GM23338 (cell line): Measurements from ENCODE around the gene RAB3IL1. TPM values are rescaled to one million over a fixed set of nuclear protein-coding genes. Genes with fewer than 3 reads are reported as not detected.

ENCODE experiments used
- ATAC-seq: fragments of 200-7000 bp; cut with Tn5 transposase; 3 replicates; pipeline ENCODE4 v1.9.1; 2020
- DNase-seq: peaks from one replicate; pipeline ENCODE4 v3.0.0-alpha.2; 2015; ENCODE audit warnings: low spot score
- H2AFZ ChIP-seq: fragments of 200-600 bp; sonication (generic); 2 replicates; pipeline ENCODE4 v1.8.0; 2016; ENCODE audit warnings: antibody characterized with exemption, mild to moderate bottlenecking, moderate library complexity
- H3F3A ChIP-seq: fragments of 200-600 bp; sonication (generic); replicated peaks from 2 replicates; pipeline ENCODE4 v1.8.0; 2017; ENCODE audit warnings: antibody characterized with exemption, mixed run types, low read depth
- H3K27ac ChIP-seq: fragments of 200-600 bp; sonication (generic); 2 replicates; pipeline ENCODE4 v1.6.1; 2016; ENCODE audit warnings: low read depth
- H3K27me3 ChIP-seq: fragments of 200-600 bp; sonication (generic); 2 replicates; pipeline ENCODE4 v1.8.0; 2016; ENCODE audit warnings: mild to moderate bottlenecking, mixed run types, moderate library complexity; ENCODE audit not compliant: insufficient read depth
- H3K36me3 ChIP-seq: fragments of 200-600 bp; sonication (generic); 2 replicates; pipeline ENCODE4 v1.8.0; 2016; ENCODE audit warnings: mild to moderate bottlenecking; ENCODE audit not compliant: insufficient read depth
- H3K4me1 ChIP-seq: fragments of 200-600 bp; sonication (generic); 2 replicates; pipeline ENCODE4 v1.8.0; 2016; ENCODE audit warnings: mild to moderate bottlenecking, moderate library complexity; ENCODE audit not compliant: insufficient read depth
- H3K4me2 ChIP-seq: fragments of 200-600 bp; sonication (generic); 2 replicates; pipeline ENCODE4 v1.7.1; 2017; ENCODE audit warnings: mixed run types
- H3K4me3 ChIP-seq: fragments of 200-600 bp; sonication (generic); 2 replicates; pipeline ENCODE4 v1.6.1; 2016; ENCODE audit warnings: mixed run types
- H3K79me2 ChIP-seq: fragments of 200-600 bp; sonication (generic); replicated peaks from 2 replicates; pipeline ENCODE4 v1.8.0; 2017; ENCODE audit warnings: mild to moderate bottlenecking; ENCODE audit not compliant: insufficient read depth
- H3K9me2 ChIP-seq: fragments of 200-600 bp; sonication (generic); 2 replicates; pipeline ENCODE4 v1.8.0; 2017; ENCODE audit not compliant: insufficient read depth
- H4K20me1 ChIP-seq: fragments of 200-600 bp; sonication (generic); replicated peaks from 2 replicates; pipeline ENCODE4 v1.8.0; 2017; ENCODE audit warnings: mild to moderate bottlenecking; ENCODE audit not compliant: insufficient read depth
- H3K27ac Mint-ChIP-seq: 2 replicates; pipeline ENCODE4 v1.8.0; 2020; ENCODE audit warnings: inconsistent platforms, mild to moderate bottlenecking, moderate library complexity, mixed read lengths
- H3K27me3 Mint-ChIP-seq: 3 replicates; pipeline ENCODE4 v1.8.0; 2022; ENCODE audit warnings: low read depth, mild to moderate bottlenecking, moderate library complexity, mixed read lengths, inconsistent platforms; ENCODE audit not compliant: insufficient read depth, poor library complexity
- H3K36me3 Mint-ChIP-seq: 3 replicates; pipeline ENCODE4 v1.8.0; 2021; ENCODE audit warnings: low read depth, mild to moderate bottlenecking, inconsistent platforms, moderate library complexity, mixed read lengths
- H3K4me1 Mint-ChIP-seq: 3 replicates; pipeline ENCODE4 v1.8.0; 2020; ENCODE audit warnings: mild to moderate bottlenecking, inconsistent platforms, mixed read lengths
- H3K4me3 Mint-ChIP-seq: 3 replicates; pipeline ENCODE4 v1.8.0; 2021; ENCODE audit warnings: moderate library complexity, mild to moderate bottlenecking, inconsistent platforms, mixed read lengths
- H3K9me3 Mint-ChIP-seq: 3 replicates; pipeline ENCODE4 v1.8.0; 2020; ENCODE audit warnings: moderate library complexity, mild to moderate bottlenecking, inconsistent platforms, mixed read lengths
- CREB1 ChIP-seq: fragments of 250-450 bp; sonication (Bioruptor Pico); IDR thresholded peaks from 2 replicates; pipeline ENCODE4 v1.5.0; 2020; ENCODE audit warnings: low read depth, mild to moderate bottlenecking, moderate library complexity
- EZH2 ChIP-seq: fragments of 200-600 bp; sonication (generic); IDR thresholded peaks from one replicate; pipeline ENCODE4 v1.8.0; 2017; ENCODE audit warnings: antibody characterized with exemption, mild to moderate bottlenecking, low read depth; ENCODE audit not compliant: unreplicated experiment
- EZH2phosphoT487 ChIP-seq: fragments of 200-600 bp; sonication (generic); IDR thresholded peaks from one replicate; pipeline ENCODE4 v1.8.1; 2018; ENCODE audit warnings: antibody characterized with exemption; ENCODE audit not compliant: unreplicated experiment
- JUNB ChIP-seq: IDR thresholded peaks from one replicate; pipeline ENCODE4 v1.6.1; 2016; ENCODE audit warnings: antibody characterized with exemption; ENCODE audit not compliant: unreplicated experiment
- NANOG ChIP-seq: IDR thresholded peaks from 2 replicates; pipeline ENCODE4 v1.6.1; 2016; ENCODE audit warnings: antibody characterized with exemption, borderline replicate concordance
- POLR2AphosphoS5 ChIP-seq: IDR thresholded peaks from 2 replicates; pipeline ENCODE4 v1.6.1; 2016; ENCODE audit warnings: antibody characterized with exemption, low read depth
- STAT1 ChIP-seq: IDR thresholded peaks from one replicate; pipeline ENCODE4 v1.6.1; 2016; ENCODE audit warnings: antibody characterized with exemption; ENCODE audit not compliant: unreplicated experiment
- ZNF114 ChIP-seq: fragments of 250-450 bp; sonication (Bioruptor Pico); IDR thresholded peaks from 2 replicates; pipeline ENCODE4 v1.5.0; 2020; ENCODE audit warnings: mild to moderate bottlenecking, moderate library complexity
- ZNF331 ChIP-seq: fragments of 250-450 bp; sonication (Bioruptor Pico); IDR thresholded peaks from 2 replicates; pipeline ENCODE4 v1.5.0; 2020; ENCODE audit warnings: low read depth, mild to moderate bottlenecking, moderate library complexity
- polyA plus RNA-seq: library from polyadenylated mRNA; unstranded; fragments of >200 nt; fragmentation: Nextera tagmentation; extraction: Ambion mirVana; gene quantifications from 2 replicates; pipeline ENCODE4 v1.2.1, GENCODE V29; 2016
- total RNA-seq: library from RNA; depleted of rRNA; stranded (reverse); fragments of >200 nt; shearing (Covaris generic); gene quantifications from 2 replicates; pipeline ENCODE4 v1.2.3, GENCODE V29; 2014
- TF ChIP-seq, protein P1 (sequence below), 2 experiments: fragments of 200-600 bp in 1 of 2; sonication (generic) in 1 of 2; conservative IDR thresholded peaks; 2 replicates each; pipeline versions ENCODE4 v1.5.1 to v1.6.1; 2016 to 2017; ENCODE audit warnings: antibody characterized with exemption in 2 of 2, low read depth in 2 of 2, mild to moderate bottlenecking in 2 of 2, moderate library complexity in 1 of 2
- TF ChIP-seq, protein P2 (sequence below): IDR thresholded peaks from one replicate; pipeline ENCODE4 v1.6.1; 2018; ENCODE audit warnings: antibody characterized with exemption; ENCODE audit not compliant: unreplicated experiment
- TF ChIP-seq, protein P3 (sequence below): fragments of 250-450 bp; sonication (Bioruptor Pico); IDR thresholded peaks from 2 replicates; pipeline ENCODE4 v1.5.0; 2020; ENCODE audit warnings: mild to moderate bottlenecking, moderate library complexity
- TF ChIP-seq, protein P4 (sequence below): IDR thresholded peaks from 2 replicates; pipeline ENCODE4 v1.6.1; 2016; ENCODE audit warnings: antibody characterized with exemption

RAB3IL1 gene
- total and polyA plus RNA-seq, 2 experiments from 2014 or later = 2.7 to 3.4 TPM

DNA sequence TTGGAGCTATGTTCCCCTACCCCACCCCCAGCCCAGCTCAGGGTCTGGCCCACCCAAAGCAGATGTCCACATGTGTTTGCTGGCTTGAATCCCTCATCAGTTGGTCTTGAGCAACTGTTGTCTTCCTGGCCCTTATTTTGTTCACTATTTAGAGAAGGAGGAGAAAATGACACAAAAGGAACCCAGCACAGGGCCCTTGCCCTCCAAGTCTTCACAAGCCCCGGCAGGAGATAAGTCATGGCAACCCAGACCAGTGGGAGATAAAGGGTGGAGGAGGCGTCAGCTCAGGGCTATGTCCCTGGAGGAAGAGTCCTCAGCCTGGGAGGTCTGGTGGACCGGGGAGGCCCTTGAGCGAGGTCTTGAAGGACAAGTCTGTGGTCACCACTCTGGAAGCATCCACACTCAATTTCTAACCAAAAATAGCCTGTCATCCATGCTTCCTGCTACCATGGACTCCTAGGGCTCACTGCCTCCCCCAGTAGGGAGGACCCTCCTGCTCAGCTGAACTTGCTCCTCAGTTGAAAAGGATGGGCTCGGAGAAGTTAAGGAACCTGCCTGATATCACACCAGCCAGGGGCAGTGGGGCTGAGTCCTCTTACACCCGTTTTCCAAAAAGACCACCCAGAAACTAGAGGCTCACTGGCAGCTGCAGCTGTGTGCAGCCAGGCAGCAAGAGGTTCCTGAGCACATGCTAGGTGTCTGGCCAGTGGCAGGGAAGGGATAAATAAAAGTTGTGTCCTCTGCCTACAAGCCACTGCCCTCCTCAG lies 1.8 kb upstream of the RAB3IL1 start:
- TF ChIP-seq, protein P1, sequence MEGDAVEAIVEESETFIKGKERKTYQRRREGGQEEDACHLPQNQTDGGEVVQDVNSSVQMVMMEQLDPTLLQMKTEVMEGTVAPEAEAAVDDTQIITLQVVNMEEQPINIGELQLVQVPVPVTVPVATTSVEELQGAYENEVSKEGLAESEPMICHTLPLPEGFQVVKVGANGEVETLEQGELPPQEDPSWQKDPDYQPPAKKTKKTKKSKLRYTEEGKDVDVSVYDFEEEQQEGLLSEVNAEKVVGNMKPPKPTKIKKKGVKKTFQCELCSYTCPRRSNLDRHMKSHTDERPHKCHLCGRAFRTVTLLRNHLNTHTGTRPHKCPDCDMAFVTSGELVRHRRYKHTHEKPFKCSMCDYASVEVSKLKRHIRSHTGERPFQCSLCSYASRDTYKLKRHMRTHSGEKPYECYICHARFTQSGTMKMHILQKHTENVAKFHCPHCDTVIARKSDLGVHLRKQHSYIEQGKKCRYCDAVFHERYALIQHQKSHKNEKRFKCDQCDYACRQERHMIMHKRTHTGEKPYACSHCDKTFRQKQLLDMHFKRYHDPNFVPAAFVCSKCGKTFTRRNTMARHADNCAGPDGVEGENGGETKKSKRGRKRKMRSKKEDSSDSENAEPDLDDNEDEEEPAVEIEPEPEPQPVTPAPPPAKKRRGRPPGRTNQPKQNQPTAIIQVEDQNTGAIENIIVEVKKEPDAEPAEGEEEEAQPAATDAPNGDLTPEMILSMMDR (conservative IDR thresholded peaks at IDR 0.05; ENCODE audit: low read depth in 2 of 2) = no peak
- TF ChIP-seq JUNB = no peak
- no peak for TF ChIP-seq NANOG
- TF ChIP-seq, protein P2, sequence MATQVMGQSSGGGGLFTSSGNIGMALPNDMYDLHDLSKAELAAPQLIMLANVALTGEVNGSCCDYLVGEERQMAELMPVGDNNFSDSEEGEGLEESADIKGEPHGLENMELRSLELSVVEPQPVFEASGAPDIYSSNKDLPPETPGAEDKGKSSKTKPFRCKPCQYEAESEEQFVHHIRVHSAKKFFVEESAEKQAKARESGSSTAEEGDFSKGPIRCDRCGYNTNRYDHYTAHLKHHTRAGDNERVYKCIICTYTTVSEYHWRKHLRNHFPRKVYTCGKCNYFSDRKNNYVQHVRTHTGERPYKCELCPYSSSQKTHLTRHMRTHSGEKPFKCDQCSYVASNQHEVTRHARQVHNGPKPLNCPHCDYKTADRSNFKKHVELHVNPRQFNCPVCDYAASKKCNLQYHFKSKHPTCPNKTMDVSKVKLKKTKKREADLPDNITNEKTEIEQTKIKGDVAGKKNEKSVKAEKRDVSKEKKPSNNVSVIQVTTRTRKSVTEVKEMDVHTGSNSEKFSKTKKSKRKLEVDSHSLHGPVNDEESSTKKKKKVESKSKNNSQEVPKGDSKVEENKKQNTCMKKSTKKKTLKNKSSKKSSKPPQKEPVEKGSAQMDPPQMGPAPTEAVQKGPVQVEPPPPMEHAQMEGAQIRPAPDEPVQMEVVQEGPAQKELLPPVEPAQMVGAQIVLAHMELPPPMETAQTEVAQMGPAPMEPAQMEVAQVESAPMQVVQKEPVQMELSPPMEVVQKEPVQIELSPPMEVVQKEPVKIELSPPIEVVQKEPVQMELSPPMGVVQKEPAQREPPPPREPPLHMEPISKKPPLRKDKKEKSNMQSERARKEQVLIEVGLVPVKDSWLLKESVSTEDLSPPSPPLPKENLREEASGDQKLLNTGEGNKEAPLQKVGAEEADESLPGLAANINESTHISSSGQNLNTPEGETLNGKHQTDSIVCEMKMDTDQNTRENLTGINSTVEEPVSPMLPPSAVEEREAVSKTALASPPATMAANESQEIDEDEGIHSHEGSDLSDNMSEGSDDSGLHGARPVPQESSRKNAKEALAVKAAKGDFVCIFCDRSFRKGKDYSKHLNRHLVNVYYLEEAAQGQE = no peak
- TF ChIP-seq, protein P3, sequence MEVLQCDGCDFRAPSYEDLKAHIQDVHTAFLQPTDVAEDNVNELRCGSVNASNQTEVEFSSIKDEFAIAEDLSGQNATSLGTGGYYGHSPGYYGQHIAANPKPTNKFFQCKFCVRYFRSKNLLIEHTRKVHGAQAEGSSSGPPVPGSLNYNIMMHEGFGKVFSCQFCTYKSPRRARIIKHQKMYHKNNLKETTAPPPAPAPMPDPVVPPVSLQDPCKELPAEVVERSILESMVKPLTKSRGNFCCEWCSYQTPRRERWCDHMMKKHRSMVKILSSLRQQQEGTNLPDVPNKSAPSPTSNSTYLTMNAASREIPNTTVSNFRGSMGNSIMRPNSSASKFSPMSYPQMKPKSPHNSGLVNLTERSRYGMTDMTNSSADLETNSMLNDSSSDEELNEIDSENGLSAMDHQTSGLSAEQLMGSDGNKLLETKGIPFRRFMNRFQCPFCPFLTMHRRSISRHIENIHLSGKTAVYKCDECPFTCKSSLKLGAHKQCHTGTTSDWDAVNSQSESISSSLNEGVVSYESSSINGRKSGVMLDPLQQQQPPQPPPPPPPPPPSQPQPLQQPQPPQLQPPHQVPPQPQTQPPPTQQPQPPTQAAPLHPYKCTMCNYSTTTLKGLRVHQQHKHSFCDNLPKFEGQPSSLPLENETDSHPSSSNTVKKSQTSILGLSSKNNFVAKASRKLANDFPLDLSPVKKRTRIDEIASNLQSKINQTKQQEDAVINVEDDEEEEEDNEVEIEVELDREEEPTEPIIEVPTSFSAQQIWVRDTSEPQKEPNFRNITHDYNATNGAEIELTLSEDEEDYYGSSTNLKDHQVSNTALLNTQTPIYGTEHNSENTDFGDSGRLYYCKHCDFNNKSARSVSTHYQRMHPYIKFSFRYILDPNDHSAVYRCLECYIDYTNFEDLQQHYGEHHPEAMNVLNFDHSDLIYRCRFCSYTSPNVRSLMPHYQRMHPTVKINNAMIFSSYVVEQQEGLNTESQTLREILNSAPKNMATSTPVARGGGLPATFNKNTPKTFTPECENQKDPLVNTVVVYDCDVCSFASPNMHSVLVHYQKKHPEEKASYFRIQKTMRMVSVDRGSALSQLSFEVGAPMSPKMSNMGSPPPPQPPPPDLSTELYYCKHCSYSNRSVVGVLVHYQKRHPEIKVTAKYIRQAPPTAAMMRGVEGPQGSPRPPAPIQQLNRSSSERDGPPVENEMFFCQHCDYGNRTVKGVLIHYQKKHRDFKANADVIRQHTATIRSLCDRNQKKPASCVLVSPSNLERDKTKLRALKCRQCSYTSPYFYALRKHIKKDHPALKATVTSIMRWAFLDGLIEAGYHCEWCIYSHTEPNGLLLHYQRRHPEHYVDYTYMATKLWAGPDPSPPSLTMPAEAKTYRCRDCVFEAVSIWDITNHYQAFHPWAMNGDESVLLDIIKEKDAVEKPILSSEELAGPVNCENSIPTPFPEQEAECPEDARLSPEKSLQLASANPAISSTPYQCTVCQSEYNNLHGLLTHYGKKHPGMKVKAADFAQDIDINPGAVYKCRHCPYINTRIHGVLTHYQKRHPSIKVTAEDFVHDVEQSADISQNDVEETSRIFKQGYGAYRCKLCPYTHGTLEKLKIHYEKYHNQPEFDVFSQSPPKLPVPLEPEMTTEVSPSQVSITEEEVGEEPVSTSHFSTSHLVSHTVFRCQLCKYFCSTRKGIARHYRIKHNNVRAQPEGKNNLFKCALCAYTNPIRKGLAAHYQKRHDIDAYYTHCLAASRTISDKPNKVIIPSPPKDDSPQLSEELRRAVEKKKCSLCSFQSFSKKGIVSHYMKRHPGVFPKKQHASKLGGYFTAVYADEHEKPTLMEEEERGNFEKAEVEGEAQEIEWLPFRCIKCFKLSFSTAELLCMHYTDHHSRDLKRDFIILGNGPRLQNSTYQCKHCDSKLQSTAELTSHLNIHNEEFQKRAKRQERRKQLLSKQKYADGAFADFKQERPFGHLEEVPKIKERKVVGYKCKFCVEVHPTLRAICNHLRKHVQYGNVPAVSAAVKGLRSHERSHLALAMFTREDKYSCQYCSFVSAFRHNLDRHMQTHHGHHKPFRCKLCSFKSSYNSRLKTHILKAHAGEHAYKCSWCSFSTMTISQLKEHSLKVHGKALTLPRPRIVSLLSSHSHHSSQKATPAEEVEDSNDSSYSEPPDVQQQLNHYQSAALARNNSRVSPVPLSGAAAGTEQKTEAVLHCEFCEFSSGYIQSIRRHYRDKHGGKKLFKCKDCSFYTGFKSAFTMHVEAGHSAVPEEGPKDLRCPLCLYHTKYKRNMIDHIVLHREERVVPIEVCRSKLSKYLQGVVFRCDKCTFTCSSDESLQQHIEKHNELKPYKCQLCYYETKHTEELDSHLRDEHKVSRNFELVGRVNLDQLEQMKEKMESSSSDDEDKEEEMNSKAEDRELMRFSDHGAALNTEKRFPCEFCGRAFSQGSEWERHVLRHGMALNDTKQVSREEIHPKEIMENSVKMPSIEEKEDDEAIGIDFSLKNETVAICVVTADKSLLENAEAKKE (CRISPR knock-in tag) = no peak
- TF ChIP-seq STAT1 = no peak
- no peak for TF ChIP-seq EZH2
- no peak for TF ChIP-seq ZNF331 (CRISPR knock-in tag)
- TF ChIP-seq CREB1 (CRISPR knock-in tag) = no peak
- TF ChIP-seq, protein P4, sequence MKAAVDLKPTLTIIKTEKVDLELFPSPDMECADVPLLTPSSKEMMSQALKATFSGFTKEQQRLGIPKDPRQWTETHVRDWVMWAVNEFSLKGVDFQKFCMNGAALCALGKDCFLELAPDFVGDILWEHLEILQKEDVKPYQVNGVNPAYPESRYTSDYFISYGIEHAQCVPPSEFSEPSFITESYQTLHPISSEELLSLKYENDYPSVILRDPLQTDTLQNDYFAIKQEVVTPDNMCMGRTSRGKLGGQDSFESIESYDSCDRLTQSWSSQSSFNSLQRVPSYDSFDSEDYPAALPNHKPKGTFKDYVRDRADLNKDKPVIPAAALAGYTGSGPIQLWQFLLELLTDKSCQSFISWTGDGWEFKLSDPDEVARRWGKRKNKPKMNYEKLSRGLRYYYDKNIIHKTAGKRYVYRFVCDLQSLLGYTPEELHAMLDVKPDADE = no peak
- no peak for TF ChIP-seq ZNF114
- no peak for TF ChIP-seq POLR2AphosphoS5
- TF ChIP-seq EZH2phosphoT487 = no peak
- H3K4me1 ChIP-seq = peaks cover 21% of the 10 kb centered on the region
- H3F3A ChIP-seq = peaks cover 4% of the 10 kb centered on the region; the same call in 1 of the 2 replicates
- no peak overlapping the region for H3K4me3 ChIP-seq
- Mint-ChIP-seq H3K4me3 (no peak overlapping the region), H3K4me1 (peaks cover 27% of the 10 kb centered on the region), H3K27me3 (peaks cover 38% of the 10 kb centered on the region), H3K36me3 (no peaks in the 10 kb centered on the region; the same call in 2 of the 3 replicates), H3K27ac (no peak overlapping the region), H3K9me3 (no peaks in the 10 kb centered on the region; the same call in 2 of the 3 replicates)
- H3K36me3 ChIP-seq = no peaks in the 10 kb centered on the region
- no peaks in the 10 kb centered on the region for H4K20me1 ChIP-seq
- no peak overlapping the region for H2AFZ ChIP-seq
- H3K27me3 ChIP-seq = peaks cover 23% of the 10 kb centered on the region
- no peaks in the 10 kb centered on the region for H3K79me2 ChIP-seq
- H3K4me2 ChIP-seq = no peak overlapping the region
- H3K27ac ChIP-seq = no peak overlapping the region
- DNase-seq (no peak), ATAC-seq (no peak)
- no peaks in the 10 kb centered on the region for H3K9me2 ChIP-seq
